Left lung (tissue), 10 donors: ENCODE results near the gene ENTPD6. TPM values are rescaled to one million over a fixed set of nuclear protein-coding genes. Genes with fewer than 3 reads are reported as not detected.

ENCODE experiments used
- ATAC-seq: fragments of 200-7000 bp; cut with Tn5 transposase; one replicate; pipeline ENCODE4 v1.9.1; 2020; ENCODE audit warnings: moderate library complexity
- DNase-seq, 4 donors: peaks; one replicate each; pipeline ENCODE4 v3.0.0-alpha.2; 2013 to 2020
- H3K27ac ChIP-seq, 2 donors: fragments of 200-600 bp; sonication (generic) in 1 of 2; one replicate each; pipeline versions ENCODE4 v1.5.0 to v1.8.0; 2020 to 2021
- H3K27me3 ChIP-seq, 2 donors: fragments of 200-600 bp; sonication (generic) in 1 of 2; one replicate each; pipeline versions ENCODE4 v1.5.0 to v1.8.0; 2020 to 2021
- H3K36me3 ChIP-seq, 2 donors: fragments of 200-600 bp; sonication (generic) in 1 of 2; one replicate each; pipeline versions ENCODE4 v1.5.0 to v1.8.0; 2020 to 2021
- H3K4me1 ChIP-seq, 2 donors: fragments of 200-600 bp; one replicate each; pipeline ENCODE4 v1.8.0; 2021
- H3K4me3 ChIP-seq, 2 donors: fragments of 200-600 bp; sonication (generic) in 1 of 2; one replicate each; pipeline versions ENCODE4 v1.5.0 to v1.8.0; 2020 to 2021; ENCODE audit warnings: mild to moderate bottlenecking in 1 of 2
- H3K9me3 ChIP-seq, 2 donors: fragments of 200-600 bp; sonication (generic) in 1 of 2; one replicate each; pipeline versions ENCODE4 v1.5.0 to v1.8.0; 2020 to 2021
- CTCF ChIP-seq, 2 donors: fragments of 200-600 bp; sonication (generic) in 1 of 2; IDR thresholded peaks; one replicate each; pipeline versions ENCODE4 v1.5.0 to v1.8.0; 2021; ENCODE audit warnings: antibody characterized with exemption in 2 of 2
- intact Hi-C, 2 donors: fragments of 100-400 bp; cut with DNase I; formaldehyde crosslinking; loops; one replicate each; pipeline versions ENCODE4 v1.11.2 to v1.14.2; 2022
- polyA plus RNA-seq, 6 donors: library from polyadenylated mRNA; unstranded; fragments of 120-200 nt; gene quantifications; one replicate each; pipeline ENCODE4 v1.2.1, GENCODE V29; 2013; ENCODE audit not compliant: insufficient read length in 6 of 6
- total RNA-seq, 2 donors: library from RNA; stranded (reverse); fragmentation: NEBNext Ultra II Directional; extraction: Animal tissue kit (Norgen Biotek cat#: 25700); gene quantifications; one replicate each; pipeline ENCODE4 v1.2.1, GENCODE V29; 2021
- donor health status: DM: no; HTN: yes; CAD: no.
- donor health status: DM: no; HTN: no; CAD: no.

Gene ENTPD6
- total and polyA plus RNA-seq, 8 donors: 40.2 to 76.3 (median 47.8) TPM

- H3K4me3 ChIP-seq: no peak overlapping the region
- no peaks in the 10 kb centered on the region for H3K27me3 ChIP-seq
- no peak for TF ChIP-seq CTCF (IDR thresholded peaks at IDR 0.05)
- H3K4me1 ChIP-seq: no peaks in the 10 kb centered on the region
- ATAC-seq (no peak), DNase-seq (no peak)
- H3K36me3 ChIP-seq: peaks cover 0 to 85% of the 10 kb centered on the region in 2 donors
- no peaks in the 10 kb centered on the region for H3K9me3 ChIP-seq
- H3K27ac ChIP-seq: no peak overlapping the region
- intact Hi-C loops: no loop called here
These were observed 24.7 kb downstream of the ENTPD6 start for GRCh38 chr20:25220021-25220730.

GRCh38 chr20:25220810-25221591 is 25.5 kb downstream of the ENTPD6 start:
- Histone ChIP-seq H3K36me3 (peaks cover 0 to 85% of the 10 kb centered on the region in 2 donors), H3K4me1 (no peaks in the 10 kb centered on the region), H3K27me3 (no peaks in the 10 kb centered on the region), H3K27ac (no peak overlapping the region), H3K4me3 (no peak overlapping the region), H3K9me3 (no peaks in the 10 kb centered on the region)
- ATAC-seq (peak; percentile 47), DNase-seq (no peak)
- no peak for TF ChIP-seq CTCF (IDR thresholded peaks at IDR 0.05)
- intact Hi-C loops: no loop called here

- Histone ChIP-seq H3K27ac (no peak overlapping the region), H3K36me3 (peaks cover 0 to 77% of the 10 kb centered on the region in 2 donors), H3K4me3 (no peak overlapping the region), H3K4me1 (peaks cover 3 to 5% of the 10 kb centered on the region in 2 donors), H3K27me3 (no peaks in the 10 kb centered on the region), H3K9me3 (no peaks in the 10 kb centered on the region)
- DNase-seq (no peak), ATAC-seq (no peak)
- no peak for TF ChIP-seq CTCF (IDR thresholded peaks at IDR 0.05)
- intact Hi-C loops: no loop called here
These were observed 26.3 kb downstream of the ENTPD6 start for GRCh38 chr20:25221592-25222460.

GRCh38 chr20:25222461-25223178 is 27.1 kb downstream of the ENTPD6 start:
- Histone ChIP-seq H3K4me1 (peaks cover 7 to 13% of the 10 kb centered on the region in 2 donors), H3K27ac (no peak overlapping the region), H3K36me3 (peaks cover 0 to 69% of the 10 kb centered on the region in 2 donors), H3K9me3 (no peaks in the 10 kb centered on the region), H3K4me3 (no peak overlapping the region), H3K27me3 (no peaks in the 10 kb centered on the region)
- intact Hi-C loops: no loop called here
- ATAC-seq: no peak
- TF ChIP-seq CTCF (IDR thresholded peaks at IDR 0.05): no peak
- no peak for DNase-seq
